Mammary epithelial cell (primary cell): Measurements from ENCODE around the gene SARS1.

Experiments used
- CTCF ChIP-seq, 2 donors: IDR thresholded peaks in 1 of 2; conservative IDR thresholded peaks in 1 of 2; 2 replicates each; pipeline ENCODE4 v1.5.1; 2011 to 2012; ENCODE audit warnings: inconsistent platforms in 2 of 2, low read length in 2 of 2, mild to moderate bottlenecking in 2 of 2, control low read depth in 1 of 2, low read depth in 1 of 2; ENCODE audit not compliant: insufficient read depth in 1 of 2; ENCODE audit errors: extremely low read depth in 1 of 2
- EZH2 ChIP-seq: IDR thresholded peaks from 2 replicates; pipeline ENCODE4 v1.6.1; 2012; ENCODE audit warnings: low read length, inconsistent platforms, borderline replicate concordance

DNA sequence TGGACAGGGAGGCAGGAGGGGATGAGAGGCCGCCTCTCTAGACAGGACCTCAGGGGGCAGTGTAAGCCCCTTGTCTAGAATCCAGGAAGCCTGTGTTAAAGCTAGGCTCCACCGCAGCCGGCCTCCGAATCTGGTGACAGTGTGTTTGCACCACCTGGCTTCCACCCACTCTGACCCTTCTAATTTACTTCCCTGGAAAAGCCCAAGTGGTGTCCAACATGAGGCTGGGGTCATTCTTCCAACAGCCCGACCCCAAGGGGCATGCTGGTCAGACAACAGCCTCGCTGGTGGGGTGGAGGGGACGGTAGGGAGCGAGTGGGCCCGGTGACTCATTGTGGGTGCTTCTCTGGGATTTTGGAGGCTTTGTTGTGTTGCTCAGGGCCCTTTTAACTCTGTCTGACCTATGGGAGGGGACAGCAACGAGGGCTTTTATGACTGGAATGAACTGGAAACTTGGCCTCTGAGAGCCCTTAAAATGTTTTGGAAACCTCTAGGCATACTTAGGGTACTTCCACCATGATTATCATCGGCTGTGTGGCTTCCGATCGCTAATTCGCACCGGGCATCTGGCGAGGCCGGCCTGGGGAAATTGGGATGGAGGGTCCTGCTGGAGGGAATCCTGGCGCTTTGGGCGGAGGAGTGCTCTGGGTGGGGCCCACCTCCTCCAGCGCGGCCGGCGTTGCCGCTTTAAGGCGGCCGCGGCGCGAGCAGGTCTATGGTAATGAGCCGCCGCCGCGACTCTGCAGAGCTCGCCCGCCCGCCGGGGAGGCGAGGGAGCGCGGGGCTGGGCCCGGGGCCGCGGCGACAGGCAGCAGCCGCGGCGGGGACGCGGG is 35.3 kb downstream of the SARS1 start, which contains the start of gene CELSR2:
- TF ChIP-seq CTCF (conservative IDR thresholded peaks at IDR 0.05 in 1 of 2, IDR thresholded peaks at IDR 0.05 in 1 of 2; ENCODE audit: extremely low read depth in 1 of 2, insufficient read depth in 1 of 2, low read depth in 1 of 2, low read length in 2 of 2): no peak
- no peak for TF ChIP-seq EZH2
